ENCODE results near the gene EPC2.
A peak's percentile ranks its signal among the peaks of the same experiment; 100 is the strongest.

Gene EPC2

DNA sequence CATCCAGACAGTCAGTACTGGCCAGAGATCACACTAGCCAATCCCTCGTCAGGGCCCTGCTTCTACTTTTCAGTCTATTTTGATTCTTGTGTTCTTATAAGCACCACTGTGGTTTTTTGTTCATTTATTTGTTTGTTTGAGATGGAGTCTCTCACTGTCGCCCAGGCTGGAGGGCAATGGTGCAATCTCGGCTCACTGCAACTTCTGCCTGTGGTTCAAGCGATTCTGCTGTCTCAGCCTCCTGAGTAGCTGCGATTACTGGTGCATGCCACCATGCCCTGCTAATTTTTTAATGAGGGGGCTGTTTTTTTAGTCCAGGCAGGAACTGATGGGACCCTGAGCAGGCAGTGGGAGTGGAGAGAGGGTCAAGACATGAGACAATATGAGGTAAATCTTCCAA lies 165.5 kb downstream of the EPC2 start:
- no peak for DNase-seq (ENCODE audit: low read depth in 2 of 2)

DNA sequence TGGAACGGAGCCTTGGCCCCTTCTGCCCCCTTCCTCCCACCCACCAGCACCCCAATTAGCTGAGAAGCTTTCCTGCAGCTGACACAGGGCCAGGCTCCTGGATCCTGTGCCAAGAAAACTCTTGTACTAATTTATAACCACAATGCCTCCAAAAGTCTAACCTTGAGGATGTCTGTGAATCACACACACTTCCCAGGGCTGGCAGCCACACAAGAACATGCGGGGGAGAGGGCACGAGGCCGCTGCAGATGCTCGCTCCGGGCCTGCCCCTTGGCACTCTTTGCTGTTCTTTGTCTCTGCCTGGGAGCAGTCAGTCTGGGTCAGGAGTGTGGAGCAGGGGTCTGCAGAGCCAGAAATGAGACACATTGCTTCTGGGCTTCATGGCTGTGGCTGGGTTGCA lies 167.8 kb downstream of the EPC2 start:
- no peak for DNase-seq (ENCODE audit: low read depth in 2 of 2)

DNA sequence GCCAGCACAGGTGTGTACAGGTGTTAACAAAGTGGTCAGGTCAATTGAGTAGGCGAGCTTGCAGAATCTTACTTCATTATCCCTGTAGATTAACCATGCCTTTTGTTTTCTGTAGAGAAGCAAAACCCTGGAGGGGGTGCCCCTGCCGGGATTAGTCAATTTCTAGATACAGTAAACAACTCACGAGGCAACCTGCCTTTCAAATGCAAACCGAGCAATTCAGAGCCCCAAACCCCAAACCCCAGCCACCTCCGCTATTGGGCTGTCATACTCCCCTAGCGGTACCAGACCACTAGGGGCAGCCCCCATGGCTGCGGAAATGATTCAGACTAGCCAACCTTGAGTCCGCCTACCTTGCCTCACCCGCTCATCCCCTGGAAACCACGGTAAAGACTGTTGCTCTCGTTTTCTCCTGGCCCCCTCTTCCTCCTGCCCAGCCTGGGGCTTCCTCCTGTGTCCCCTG lies 169.1 kb downstream of the EPC2 start:
- peak; percentile 14 to 44 for DNase-seq (ENCODE audit: low read depth in 2 of 2)

DNA sequence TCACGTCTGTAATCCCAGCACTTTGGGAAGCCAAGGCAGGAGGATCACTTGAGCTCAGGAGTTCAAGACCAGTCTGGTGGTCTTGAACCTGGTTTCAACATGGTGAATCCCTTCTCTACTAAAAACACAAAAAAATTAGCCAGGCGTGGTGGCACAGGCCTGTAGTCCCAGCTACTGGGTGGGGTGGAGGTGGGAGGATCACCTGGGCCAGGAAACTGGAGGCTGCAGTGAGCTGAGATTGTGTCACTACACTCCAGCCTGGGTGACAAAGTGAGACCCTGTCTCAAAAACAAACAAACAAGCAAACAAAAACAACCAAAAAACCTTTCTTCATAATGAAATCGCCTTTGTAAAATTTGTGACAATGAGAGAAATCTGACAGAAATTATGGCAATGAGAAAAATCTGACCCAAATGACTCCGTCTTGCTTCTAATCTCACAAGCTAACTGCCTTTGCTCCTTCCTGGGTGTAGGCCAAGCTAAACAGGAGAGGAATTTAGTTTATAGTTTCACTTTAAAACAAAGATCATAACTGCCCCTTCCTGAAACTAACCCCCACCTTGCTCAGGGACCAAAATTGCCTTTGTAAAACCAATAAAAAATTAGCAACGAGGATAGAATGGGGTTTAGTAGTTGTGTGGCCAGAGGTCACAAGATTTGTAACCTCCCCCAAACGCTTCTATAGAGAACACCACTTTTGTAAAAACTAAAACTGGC lies 169.8 kb downstream of the EPC2 start:
- no peak for DNase-seq (ENCODE audit: low read depth in 2 of 2)

DNA sequence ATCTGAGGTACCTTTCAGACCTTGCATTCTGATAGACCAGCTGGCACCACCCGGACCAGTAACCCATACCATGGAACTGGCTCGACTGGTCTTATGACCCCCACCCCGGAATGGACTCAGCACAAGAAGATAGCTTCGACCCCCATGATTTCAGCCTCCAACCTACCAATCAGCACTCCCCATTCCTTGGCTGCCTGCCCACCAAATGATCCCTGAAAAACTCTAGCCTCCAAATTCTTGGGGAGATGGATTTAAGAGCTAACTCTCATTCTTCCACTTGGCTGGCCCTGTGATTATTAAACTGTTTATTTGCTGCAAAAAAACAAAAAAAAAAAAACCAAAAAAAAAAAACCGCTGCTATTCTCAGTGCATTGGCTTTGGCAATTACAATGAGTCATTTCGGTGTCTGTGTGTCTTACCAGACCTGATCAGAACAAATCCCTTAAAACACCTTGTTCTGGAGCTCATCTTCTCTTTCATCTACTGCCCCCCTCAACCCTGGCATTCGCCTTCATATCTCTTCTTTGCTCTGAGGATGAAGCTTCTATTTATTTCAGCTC lies 170.4 kb downstream of the EPC2 start:
- no peak for DNase-seq (ENCODE audit: low read depth in 2 of 2)

DNA sequence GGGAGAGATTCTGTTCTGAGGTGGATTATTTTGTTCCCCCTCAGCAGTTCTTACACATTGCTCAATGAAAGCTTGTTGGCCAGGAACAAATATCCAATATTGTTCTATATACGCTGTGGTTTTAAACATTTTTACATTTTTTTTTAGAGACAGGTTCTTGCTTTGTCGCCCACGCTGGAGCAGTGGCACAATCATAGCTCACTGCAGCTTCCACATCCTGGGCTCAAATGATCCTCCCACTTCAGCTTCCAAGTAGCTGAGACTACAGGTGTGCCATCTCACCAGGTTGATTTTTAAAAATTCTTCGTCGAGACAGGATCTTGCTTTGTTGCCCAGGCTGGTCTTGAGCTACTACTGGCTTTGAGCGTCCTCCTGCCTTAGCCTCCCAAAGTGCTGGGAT lies 171.6 kb downstream of the EPC2 start:
- DNase-seq (ENCODE audit: low read depth in 2 of 2), result no peak

GRCh38 chr2:148817210-148817708 lies 172.7 kb downstream of the EPC2 start:
- DNase-seq (ENCODE audit: low read depth in 2 of 2), result no peak

DNA sequence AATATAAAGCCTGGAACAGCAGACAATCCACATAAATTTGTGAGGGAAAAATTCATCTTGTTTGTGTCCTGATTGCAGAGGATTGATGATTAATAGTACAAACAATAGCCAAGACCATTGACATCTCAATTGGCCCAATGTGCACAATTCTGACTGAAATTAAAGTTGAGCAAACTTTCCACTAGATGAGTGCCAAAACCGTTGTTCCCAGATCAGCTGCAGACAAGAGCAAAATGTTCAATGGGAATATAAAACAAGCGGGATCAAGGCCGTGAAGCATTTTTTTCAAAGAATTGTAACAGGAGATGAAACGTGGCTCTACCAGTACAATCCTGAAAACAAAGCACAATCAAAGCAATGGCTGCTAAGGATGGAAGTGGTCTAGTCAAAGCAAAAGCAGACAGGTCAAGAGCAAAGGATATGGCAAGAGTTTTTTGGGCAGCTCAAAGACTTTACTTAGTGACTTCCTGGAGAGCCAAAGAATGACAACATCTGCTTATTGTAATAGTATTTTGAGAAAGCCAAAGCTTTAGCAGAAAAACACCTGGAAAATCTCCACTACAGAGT lies 174.6 kb downstream of the EPC2 start:
- no peak for DNase-seq (ENCODE audit: low read depth in 2 of 2)

DNA sequence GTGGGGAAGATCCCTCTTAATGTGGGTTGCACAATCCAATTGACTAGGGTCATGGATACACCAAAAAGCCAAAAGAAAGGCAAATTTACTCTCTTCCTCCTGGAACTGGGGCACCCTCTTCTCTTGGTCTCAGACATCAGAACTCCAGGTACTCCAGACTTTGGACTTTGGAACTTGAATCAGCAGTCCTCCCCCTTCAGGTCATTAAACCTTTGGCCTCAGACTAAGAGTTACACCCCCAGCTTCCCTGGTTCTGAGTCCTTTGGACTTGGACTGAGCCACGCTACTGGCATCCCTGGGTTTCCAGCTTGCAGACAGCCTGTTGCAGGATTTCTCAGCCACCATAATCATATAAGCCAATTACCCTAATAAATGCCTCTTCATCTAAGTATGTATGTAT lies 179.6 kb downstream of the EPC2 start:
- no peak for DNase-seq (ENCODE audit: low read depth in 2 of 2)

DNA sequence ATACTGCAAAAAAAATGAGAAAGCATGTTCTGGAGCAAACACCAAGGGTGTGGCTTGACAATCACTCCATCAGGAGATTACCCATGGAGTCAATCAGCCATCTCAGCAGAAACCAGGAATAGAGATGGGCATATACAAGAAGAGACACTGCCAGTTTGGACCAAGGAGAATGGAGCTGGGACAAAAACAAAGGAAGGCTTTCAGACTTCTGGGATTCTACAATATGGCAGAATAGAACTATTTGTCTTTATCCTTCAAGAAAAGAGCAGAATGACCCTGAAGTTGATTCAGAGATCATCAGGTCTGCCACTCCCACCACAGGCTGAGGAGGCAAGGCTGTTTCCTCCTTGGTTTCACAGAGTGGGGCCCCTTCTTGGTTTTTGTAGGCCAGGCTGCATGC lies 182.2 kb downstream of the EPC2 start:
- no peak for DNase-seq (ENCODE audit: low read depth in 2 of 2)

- no peak for DNase-seq (ENCODE audit: low read depth in 2 of 2)
Measured at GRCh38 chr2:148828941-148829340, 184.4 kb downstream of the EPC2 start.

GRCh38 chr2:148829618-148830017 lies 185.1 kb downstream of the EPC2 start:
- no peak for DNase-seq (ENCODE audit: low read depth in 2 of 2)

- DNase-seq (ENCODE audit: low read depth in 2 of 2), result no peak
Measured at GRCh38 chr2:148832637-148833036, 188.1 kb downstream of the EPC2 start.

Measured in stimulated activated CD8-positive, alpha-beta memory T cell treated with anti-CD3 and anti-CD28 coated beads, Interleukin-2, amount 100 ng/mL, for 1 hour (primary cell).